HEK293T (cell line): ENCODE data around the gene CACNA1C.

ENCODE experiments used
- BHLHE40 ChIP-seq: fragments of 450-650 bp; IDR thresholded peaks from 2 replicates; pipeline ENCODE4 v1.6.1; 2016; ENCODE audit warnings: mild to moderate bottlenecking, moderate library complexity, borderline replicate concordance
- CTBP1 ChIP-seq: fragments of 450-650 bp; IDR thresholded peaks from 2 replicates; pipeline ENCODE4 v1.6.1; 2016; ENCODE audit warnings: borderline replicate concordance
- ELF4 ChIP-seq: fragments of 450-650 bp; IDR thresholded peaks from 2 replicates; pipeline ENCODE4 v1.6.1; 2017; ENCODE audit warnings: antibody characterized with exemption
- FOXA1 ChIP-seq: fragments of 450-650 bp; IDR thresholded peaks from 2 replicates; pipeline ENCODE4 v1.6.1; 2016; ENCODE audit warnings: mild to moderate bottlenecking
- FOXK2 ChIP-seq: fragments of 450-650 bp; IDR thresholded peaks from 2 replicates; pipeline ENCODE4 v1.6.1; 2016; ENCODE audit warnings: mild to moderate bottlenecking
- FOXM1 ChIP-seq: fragments of 450-650 bp; IDR thresholded peaks from 2 replicates; pipeline ENCODE4 v1.6.1; 2017; ENCODE audit warnings: mild to moderate bottlenecking, borderline replicate concordance
- LEF1 ChIP-seq: fragments of 450-650 bp; IDR thresholded peaks from 2 replicates; pipeline ENCODE4 v1.6.1; 2017; ENCODE audit warnings: mild to moderate bottlenecking, borderline replicate concordance
- NFRKB ChIP-seq: fragments of 450-650 bp; IDR thresholded peaks from 2 replicates; pipeline ENCODE4 v1.6.1; 2016; ENCODE audit warnings: mild to moderate bottlenecking, moderate library complexity
- SP1 ChIP-seq: fragments of 450-650 bp; IDR thresholded peaks from 2 replicates; pipeline ENCODE4 v1.6.1; 2017
- SUZ12 ChIP-seq: fragments of 450-650 bp; IDR thresholded peaks from 2 replicates; pipeline ENCODE4 v1.6.1; 2016; ENCODE audit warnings: mild to moderate bottlenecking
- TARDBP ChIP-seq: fragments of 450-650 bp; IDR thresholded peaks from 2 replicates; pipeline ENCODE4 v1.6.1; 2016
- TF ChIP-seq, protein P1 (sequence below): fragments of 450-650 bp; IDR thresholded peaks from 2 replicates; pipeline ENCODE4 v1.6.1; 2016

- TF ChIP-seq SUZ12 (no peak), SP1 (no peak), TARDBP (no peak), ELF4 (no peak), CTBP1 (no peak), FOXM1 (no peak), BHLHE40 (no peak), FOXA1 (no peak), FOXK2 (no peak), NFRKB (no peak), LEF1 (no peak)
- TF ChIP-seq, protein P1, sequence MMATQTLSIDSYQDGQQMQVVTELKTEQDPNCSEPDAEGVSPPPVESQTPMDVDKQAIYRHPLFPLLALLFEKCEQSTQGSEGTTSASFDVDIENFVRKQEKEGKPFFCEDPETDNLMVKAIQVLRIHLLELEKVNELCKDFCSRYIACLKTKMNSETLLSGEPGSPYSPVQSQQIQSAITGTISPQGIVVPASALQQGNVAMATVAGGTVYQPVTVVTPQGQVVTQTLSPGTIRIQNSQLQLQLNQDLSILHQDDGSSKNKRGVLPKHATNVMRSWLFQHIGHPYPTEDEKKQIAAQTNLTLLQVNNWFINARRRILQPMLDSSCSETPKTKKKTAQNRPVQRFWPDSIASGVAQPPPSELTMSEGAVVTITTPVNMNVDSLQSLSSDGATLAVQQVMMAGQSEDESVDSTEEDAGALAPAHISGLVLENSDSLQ, result no peak
Measured at GRCh38 chr12:2732290-2732689, 679.5 kb downstream of the CACNA1C start.
